Activated CD4-positive, alpha-beta T cell treated with anti-CD3 and anti-CD28 coated beads, Interleukin-2, Interleukin-6, amounts not matched to agents 100 ng/mL and 50 ng/mL, durations not matched to agents 16 hours and 8 hours (primary cell): ENCODE measurements around the gene FIS1.
A peak's percentile ranks its signal among the peaks of the same experiment; 100 is the strongest.
"Not testable (repeated sequence)": the region's sequence is repeated elsewhere in the genome, so short reads cannot be mapped to it uniquely, and the experiment has no call there.

Experiments used
- DNase-seq: peaks from one replicate; pipeline ENCODE4 v3.0.0-alpha.2; 2020

The FIS1 gene

DNA sequence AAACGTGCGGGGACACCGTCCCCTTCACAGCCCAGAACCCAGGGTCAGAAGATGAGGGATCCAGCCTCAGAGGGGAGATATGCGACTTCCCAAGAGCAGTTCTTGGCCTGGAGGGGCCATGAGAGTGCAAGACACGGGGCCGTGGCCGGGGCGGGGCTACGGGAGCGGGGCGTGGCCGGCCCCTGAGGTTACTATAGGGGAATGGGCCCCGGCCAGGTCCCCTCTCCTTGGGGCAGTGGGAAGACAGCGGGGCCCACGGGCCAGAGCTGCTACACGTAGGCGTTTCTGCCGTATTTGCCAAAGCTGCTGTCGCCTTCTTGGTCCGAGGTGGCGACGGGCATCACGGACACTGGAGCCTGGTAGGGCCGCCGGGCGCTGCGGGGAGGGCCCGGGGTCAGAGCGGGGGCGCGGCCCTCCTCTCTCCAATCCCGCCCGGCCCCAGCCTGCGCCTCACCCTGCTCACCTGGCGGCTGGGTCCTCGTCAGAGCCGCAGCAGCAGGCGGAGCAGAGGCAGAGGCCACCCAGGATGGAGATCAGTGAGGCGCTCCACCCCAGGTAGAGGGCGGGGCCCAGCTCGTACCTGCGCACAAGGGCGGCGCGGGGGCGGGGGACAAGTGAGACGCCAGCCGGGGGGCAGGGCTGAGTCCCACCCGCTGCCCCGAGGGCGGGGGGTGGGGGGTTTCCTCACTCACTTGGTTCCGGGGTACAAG, 12.6 kb downstream of the FIS1 start:
- DNase-seq: no peak

DNA sequence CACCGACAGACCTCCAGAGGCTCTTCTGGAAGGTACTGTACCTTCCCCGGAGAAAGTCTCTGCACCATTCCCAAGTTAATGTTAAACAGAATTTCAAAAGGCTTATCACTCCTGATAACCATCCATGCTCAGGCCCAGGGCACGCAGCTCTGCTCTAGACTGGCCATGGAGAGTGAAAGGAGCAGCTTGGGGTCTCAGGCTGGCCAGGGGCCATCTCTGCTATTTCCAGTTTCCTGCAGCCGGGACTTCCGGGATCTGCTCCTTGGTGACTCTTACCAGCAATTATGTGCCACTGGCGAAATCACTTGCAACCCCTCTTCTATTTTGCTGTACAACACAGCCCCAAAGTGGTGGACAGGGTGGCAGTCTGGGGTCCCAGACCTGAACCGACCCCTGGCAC, 13.2 kb downstream of the FIS1 start:
- no peak for DNase-seq

DNA sequence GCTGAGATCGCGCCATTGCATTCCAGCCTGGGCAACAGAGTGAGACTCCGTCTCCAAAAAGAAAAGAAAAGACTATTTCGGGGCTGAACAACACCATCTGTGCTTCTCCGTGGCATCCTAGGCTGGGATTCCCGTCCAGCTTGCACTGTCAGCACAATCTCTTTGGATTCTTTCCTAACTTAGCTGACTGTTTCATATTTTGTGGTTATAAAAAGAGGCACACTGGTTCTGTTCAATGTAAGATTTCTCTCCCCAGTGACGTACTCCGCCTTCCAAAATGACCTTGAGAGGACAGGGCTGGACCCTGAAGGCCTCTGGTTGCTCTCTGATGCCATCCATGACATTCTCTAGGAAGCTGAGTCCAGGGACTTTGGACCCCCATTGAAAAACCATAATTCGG, 18.2 kb downstream of the FIS1 start:
- DNase-seq: no peak

DNA sequence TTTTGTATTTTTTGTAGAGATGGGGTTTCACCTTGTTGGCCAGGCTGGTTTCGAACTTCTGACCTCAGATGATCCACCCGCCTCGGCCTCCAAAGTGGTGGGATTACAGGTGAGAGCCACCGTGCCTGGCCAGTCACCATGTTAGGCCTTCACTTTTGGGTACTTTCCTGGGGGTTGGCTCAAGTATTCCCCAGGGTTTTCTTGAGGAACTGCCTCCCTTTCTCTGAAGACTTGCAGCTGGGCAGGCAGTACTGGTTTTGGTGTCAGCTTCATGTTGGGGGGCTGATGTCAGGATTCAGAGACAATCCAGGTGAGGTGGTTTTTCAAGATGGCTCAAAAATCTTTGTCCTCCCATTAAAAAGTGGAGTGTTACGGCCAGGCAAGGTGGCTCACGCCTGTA, 19.2 kb downstream of the FIS1 start:
- DNase-seq: no peak

DNA sequence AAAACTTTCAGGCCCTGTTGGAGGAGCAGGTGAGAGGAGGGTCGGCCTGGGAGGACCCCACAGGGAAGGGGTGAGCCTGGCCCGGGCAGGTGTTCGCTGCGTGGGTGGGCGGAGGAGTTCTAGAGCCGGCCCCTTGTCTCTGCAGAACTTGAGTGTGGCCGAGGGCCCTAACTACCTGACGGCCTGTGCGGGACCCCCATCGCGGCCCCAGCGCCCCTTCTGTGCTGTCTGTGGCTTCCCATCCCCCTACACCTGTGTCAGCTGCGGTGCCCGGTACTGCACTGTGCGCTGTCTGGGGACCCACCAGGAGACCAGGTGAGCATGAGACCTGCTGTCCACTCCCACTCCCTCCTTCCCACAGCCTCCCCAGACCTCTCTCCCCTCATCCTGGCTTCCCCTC, 21.4 kb downstream of the FIS1 start:
- DNase-seq: no peak

DNA sequence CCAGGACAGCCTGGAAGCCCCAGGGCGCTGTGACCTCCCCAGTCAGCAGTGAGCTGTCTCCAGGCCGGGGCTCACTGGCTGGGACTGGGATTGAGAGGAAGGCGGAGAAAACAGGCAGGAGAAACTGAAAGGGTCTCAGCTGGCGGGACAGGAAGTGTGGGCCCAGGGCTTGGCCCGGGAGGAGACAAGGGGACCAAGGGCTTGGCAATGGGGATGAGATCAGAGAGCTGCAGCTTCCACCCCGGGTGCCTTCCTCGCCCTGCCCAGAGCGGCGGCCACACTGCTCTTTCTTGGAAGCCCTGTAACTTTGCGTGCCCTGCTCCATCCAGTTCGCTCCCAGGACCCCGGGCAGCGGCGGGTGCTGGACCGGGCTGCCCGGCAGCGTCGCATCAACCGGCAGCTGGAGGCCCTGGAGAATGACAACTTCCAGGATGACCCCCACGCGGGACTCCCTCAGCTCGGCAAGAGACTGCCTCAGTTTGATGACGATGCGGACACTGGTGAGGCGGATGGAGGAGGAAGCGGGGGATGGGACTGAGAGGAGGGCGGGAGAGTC, 22.5 kb downstream of the FIS1 start:
- no peak for DNase-seq

DNA sequence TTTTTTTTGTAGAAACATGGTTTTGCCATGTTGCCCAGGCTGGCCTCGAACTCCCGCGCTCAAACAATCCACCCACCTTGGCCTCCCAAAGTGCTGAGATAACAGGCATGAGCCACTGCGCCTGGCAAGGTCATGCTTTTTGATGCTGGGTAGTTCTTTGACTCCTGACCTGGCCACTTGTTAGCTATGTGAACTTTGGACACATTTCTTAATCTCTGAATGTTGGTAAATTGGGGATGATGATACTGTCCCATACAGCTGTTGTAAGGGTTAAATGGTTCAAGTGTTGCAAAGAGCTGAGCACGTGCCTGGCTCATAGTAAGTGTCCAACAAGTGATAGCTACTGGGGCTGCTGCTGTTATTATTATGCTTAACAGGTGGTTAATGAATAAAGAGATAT, 24.6 kb downstream of the FIS1 start:
- DNase-seq: no peak

DNA sequence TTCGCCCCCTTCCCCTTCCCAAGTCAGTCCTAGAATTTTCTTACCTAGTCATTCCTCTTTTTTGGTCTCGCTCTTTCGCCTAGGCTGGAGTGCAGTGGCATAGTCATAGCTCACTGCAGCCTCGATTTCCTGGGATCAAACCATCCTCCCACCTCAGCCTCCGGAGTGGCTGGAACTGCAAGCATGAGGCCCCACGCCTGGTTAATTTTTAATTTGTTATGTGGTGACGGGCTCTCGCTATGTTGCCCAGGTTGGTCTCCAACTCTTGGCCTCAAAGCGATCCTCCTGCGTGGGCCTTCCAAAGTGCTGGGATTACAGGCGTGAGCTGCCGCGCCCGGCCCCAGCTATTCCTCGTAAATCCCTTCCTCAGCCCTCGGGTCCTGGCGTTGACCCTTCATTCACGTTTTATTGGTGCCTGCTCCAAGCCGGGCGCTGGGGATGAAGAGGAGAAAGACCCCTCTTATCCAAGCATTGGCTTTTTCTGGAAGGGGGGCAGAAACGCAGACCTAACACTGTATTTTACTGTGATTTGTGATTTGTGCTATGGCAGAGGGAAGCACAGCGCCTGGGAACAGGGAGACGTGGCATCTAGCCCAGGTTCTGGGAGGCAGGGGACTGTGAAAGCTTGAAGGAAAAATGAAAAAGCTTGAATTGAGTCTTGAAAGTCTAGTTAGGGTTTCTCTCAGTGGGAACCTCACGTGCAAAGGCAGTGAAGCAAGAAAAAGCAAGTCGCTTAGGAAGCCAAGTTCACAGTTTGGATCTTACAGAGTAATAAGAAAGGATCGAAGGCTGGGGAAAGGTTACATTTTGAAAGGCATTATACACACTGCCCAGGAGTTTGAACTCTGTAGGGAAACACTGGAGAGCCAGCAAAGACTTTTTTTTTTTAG, 26.4 kb downstream of the FIS1 start:
- no peak for DNase-seq

DNA sequence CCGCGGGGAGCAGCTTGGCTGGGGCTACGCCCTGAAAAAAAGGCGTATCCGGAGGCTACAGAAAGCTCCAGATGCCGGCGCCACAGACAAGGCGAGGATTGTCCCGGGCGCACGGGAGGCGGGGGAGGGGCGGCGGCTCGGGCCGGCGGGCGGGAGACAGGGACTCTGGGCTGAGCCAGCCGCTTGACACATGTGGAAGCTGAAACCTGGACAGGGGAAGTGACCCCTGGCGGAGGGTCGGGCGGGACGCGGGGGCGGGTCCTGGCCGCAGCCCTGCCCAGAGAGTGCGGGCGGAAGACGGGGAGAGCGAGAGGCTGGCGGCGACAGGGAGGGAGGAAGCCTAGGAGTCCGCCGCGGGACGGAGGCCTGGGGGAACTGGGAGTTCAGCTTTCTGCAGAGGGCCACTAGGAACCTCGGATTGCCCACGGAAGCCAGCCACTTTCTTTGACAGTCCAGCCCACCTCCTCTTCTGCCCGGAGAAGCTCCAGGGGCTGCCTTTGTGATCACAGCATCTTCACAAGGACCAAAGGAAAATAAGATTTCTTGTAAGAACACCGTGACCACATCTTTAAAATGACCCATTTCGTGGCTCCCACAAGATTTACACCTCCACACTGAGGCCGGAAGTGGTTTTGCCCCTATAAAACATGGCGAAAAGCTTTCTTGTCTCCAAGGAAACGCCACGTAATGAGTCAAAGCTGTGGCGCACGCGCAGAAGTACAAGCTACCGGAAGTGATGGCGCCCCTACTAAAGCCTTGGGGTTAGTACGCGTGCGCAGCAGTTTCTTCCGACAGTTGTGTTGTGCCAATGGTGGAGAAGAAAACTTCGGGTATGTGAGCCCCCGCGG, 27.3 kb downstream of the FIS1 start, which contains the start of the genes PLOD3 and ZNHIT1:
PLOD3 (minus strand) TSS at position 194 of the 848 bp plus-strand sequence. CDS start 307 bp downstream, outside the sequence.
ZNHIT1 (plus strand) TSS at position 778 of the 848 bp plus-strand sequence; CDS start at position 809, 31 bp downstream.
- DNase-seq: peak; percentile 97

DNA sequence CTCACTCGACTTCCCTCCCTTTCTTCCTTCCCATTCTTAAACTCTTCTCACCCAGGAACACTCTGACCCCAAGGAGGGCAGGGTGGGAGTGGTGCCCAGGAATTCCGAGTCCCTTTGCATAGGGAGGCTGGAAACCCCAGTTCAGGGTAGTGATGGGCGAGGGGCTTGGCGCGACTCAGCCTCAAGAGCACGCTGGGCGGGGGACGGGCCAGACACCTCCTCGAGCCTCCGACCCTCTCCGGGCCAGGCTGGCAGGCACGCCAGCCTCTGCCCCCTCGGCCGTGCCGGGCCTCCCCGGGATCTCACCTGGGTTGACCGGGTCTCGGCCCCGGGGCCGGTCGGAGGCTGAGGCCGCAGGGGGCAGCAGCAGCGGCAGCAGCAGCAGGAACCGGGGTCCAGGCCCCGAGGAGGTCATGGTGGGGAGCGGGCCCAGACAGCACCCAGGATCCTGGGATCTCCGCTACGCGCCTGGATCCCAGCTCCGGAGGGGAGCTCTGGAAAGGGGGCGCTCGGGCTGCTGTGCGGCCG, 28.0 kb downstream of the FIS1 start:
- peak; percentile 10 for DNase-seq

DNA sequence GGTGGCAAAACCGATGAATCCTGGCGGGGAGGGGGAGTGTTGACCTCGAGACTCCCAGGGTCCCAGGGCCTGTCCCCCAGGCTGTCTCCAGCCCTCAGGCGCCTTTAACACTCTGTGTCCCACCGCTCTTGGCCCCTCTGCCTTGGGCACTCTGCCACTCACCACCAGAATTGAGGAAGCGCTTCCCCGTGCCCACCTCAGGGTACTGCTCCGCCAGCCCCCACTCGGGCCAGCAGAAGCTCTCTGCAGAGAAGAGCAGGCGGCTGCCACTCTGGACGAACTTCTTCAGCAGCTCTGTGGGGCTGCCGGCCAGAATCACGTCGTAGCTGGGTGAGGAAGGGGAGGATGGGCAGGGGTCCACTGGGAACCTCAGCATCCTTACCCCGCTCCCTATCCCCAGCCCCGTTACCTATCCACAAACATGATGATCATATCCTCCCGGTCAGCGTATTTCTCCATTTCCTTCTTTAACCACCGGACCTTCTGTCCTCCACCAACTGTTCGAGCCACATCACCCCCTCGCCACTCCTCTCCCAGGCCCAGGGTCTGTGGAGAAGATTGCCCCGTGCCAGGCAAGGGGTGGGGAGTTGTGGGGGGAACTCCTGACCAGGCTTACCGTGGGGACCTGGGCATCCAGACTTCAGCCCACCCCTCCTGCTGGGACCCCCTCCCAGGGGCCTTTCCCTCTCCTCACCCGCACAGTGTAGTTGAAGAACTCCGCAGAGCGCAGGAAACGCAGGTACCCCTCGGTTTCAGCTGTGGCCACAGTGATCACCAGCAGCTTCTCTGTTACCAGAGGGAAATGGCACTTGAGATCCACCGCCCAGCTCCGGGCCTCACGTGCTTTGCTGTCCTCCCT, 28.7 kb downstream of the FIS1 start:
- no peak for DNase-seq

DNA sequence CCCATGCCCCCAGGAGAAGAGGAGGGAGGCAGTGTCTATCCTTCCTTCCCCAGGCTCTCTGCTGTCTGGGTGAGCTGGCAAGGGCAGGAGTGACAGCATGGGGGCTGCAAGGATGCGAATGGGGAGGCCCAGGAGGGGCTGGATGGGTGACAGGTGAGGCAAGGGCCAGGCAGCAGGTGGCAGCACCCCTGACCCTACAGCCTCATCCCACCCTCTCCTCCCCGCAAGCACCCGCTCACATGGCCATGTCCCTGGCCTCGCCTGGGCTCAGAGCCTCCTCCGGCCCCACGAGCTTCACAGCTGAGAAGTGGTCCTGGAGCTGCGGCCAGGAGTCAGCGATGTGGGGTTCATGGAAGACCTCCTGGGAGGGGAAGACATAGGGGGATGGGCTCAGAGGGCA, 32.9 kb downstream of the FIS1 start:
- DNase-seq: no peak

DNA sequence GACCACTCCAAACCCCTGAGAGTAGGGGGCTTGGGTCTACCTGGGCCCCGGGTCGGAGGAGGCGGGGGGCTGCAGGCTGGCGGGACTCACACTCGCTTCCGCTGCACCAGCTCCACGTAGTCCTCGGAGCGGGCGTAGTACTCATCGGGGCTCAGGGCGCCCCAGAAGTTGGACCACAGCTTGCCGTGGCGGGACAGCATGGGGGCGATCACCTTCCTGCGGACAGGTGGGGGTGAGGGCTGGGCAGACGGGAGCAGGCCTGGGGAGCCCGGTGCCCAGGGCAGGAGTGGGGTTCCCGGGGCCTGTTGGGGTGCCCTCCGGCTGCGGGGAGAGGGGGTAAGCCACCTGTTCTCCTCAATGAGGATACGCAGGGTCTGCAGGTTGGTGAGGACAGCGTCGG, 33.4 kb downstream of the FIS1 start:
- no peak for DNase-seq

DNA sequence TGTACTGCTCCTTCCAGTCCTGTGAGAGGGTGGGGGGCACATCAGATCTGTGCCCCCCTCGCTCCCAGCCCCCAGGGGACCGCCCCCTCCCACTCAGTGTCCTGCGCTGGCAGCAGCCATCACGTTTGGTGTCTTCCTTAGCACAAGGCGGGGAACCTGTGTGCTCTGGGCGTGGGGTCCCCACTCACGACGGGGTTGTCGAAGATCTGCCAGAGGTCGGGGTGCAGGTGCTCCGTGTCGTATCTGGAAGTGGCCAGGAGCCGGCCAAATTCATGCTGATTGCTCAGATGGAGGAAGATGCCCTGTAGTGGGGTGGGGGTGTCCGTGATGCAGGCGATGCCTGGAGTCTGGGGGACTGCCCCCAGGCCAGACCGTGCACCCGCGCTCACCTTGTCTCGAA, 34.7 kb downstream of the FIS1 start:
- DNase-seq: no peak

DNA sequence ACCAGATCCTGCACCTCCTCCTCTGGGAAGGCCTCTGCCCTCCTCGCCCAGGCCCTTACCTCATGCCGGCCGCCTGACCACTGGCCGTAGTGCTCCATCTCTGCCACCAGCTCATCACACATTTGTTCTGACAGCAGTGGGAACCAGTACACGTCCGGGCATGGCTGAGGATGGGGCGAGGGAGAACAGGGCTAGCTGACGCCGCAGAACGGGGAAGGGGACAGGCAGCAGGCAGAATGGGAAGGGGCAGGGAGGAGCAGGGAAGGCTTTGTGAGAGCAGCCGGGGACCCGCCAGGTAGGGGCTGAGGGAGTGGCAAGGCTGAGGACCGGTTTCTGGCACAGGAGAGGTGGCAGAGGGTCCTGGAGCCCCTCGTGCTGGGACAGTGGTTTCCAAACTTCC, 36.1 kb downstream of the FIS1 start:
- no peak for DNase-seq

DNA sequence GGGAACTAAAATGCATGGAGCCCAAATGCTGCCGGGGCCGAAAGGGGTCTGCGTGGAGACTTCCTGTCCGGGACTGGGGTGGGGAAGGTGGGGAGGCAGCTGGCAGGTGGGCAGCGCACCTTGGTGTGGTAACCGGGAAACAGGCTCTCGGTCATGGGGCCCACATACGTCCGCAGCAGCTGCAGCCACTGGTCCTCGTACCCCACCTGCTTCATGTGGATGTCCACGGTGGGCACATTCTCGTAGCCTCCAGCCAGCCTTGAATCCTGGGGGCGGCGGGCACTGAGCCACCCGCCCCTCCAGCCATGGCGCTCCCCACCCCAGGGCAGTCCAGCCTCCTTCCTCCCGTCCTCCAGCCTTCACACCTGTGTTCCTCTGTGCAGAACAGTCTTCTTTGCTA, 37.4 kb downstream of the FIS1 start:
- no peak for DNase-seq

DNA sequence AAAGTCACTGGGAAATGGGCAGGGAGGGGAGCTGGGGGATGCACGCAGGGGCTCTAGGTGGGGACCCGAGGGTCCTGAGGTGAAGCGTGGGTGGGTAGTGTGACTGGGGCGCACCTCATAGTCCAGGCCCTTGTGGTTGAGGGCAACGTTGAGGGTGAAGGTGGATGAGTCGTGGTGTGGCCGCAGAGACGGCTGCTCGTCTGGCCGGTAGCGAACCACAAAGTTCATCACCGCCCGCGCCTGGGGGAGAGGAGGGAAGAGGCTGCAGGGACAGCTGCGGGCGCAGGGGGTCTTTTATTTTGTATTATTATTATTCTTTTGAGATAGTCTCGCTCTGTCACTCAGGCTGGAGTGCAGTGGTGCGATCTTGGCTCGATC, 38.2 kb downstream of the FIS1 start:
- DNase-seq: no peak

DNA sequence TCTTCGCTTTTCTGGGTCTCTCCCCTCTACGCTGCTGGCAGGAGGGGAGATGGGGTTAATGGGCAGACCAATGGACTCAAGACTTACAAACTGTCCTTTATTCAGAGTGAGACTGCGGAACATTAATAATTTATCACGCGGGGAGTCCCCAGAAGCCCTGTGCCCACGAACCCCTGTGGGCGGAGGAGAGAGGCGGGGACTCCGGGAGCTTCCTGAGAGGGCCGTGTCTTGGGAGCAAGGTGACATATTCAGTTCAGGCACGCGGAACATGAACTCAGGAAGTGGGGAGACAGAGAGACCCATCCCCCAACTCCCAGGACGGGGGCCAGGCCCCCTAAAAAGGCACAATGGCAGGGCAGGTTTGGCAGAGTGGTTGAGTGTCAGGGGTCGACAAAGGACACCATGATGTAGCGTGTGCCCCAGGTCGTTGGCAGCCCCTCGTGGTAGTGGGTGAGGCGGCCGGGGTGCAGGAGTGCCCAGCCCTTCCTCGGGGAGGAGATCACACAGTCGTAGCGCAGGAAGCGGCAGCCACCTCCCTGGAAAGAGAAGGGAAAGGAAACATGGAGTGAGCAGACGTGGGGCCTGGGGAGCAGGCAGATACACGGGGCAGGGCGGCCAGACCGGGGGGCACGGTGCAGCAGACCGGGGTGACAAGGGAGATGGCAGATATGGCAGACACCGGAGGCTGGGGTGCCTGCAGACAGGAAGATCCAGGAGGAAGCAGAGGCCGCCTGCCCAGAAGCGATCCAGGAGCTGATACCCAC, 38.8 kb downstream of the FIS1 start:
- DNase-seq: no peak

DNA sequence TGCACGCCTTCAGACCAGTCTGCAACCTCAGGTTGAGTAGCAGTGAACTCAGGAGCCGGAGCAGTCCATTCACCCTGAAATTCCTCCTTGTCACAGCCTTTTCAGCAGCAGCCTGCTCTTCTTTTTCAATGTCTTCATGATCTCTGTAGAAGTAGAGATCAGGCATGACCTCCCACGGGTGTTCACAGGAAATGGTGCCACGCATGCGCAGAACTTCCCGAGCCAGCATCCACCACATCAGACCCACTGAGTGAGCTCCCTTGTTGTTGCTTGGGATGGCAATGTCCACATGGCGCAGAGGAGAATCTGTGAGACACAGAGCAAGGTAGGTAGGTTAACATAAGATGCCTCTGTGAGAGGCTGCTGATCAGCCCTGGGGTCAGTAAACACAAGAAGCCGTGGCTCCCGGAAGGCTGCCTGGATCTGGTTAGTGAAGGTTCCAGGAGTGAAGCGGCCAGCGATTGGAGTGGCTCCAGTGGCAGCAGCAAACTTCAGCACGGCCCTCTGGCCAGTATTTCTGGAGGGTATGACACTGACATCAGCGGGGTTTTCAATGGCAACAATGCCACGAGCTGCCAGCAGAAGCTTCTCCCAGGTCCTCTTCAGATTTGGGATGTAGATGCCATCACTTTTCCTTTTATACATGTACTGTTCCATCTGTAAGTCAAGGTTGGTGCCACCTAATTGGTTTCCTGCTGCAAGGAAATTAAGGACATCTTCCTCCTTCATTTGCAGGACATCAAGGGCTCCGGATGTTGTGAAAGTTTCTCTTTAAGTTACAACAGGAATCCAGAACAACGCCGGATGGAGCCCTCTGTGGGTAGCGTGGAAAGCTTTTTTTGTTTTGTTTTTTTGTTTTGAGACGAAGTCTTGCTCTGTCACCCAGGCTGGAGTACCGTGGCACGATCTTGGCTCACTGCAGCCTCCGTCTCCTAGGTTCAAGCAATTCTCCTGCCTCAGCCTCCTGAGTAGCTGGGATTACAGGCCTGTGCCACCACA, 40.8 kb downstream of the FIS1 start:
- DNase-seq: not testable (repeated sequence)

DNA sequence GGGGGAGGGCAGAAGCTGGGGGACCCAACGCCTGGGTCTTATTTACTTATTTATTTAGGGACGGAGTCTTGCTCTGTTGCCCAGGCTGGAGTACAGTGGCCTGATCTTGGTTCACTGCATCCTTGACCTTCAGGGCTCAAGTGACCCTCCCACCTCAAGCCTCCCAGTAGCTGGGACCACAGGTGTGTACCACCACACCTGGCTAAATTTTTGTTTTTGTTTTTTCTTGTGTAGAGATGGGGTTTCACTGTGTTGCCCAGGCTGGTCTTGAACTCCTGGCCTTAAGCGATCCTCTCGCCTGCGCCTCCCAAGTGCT, 42.3 kb downstream of the FIS1 start:
- no peak for DNase-seq
